Right renal pelvis (tissue), 4 donors: ENCODE results near the gene C1orf115. TPM values are rescaled to one million over a fixed set of nuclear protein-coding genes. Genes with fewer than 3 reads are reported as not detected.
A peak's percentile ranks its signal among the peaks of the same experiment; 100 is the strongest.
"Not testable (repeated sequence)": the region's sequence is repeated elsewhere in the genome, so short reads cannot be mapped to it uniquely, and the experiment has no call there.

Experiments used
- DNase-seq, 4 donors: peaks; one replicate each; pipeline ENCODE4 v3.0.0-alpha.2; 2013; ENCODE audit warnings: low read depth in 4 of 4, low spot score in 3 of 4, missing footprints in 1 of 4
- polyA plus RNA-seq, 4 donors: library from polyadenylated mRNA; unstranded; fragments of 120-200 nt; gene quantifications; one replicate each; pipeline ENCODE4 v1.2.1, GENCODE V29; 2013; ENCODE audit not compliant: insufficient read length in 4 of 4

The C1orf115 gene
- polyA plus RNA-seq, 4 donors = 25.6 to 27.8 (median 26.5) TPM

DNA sequence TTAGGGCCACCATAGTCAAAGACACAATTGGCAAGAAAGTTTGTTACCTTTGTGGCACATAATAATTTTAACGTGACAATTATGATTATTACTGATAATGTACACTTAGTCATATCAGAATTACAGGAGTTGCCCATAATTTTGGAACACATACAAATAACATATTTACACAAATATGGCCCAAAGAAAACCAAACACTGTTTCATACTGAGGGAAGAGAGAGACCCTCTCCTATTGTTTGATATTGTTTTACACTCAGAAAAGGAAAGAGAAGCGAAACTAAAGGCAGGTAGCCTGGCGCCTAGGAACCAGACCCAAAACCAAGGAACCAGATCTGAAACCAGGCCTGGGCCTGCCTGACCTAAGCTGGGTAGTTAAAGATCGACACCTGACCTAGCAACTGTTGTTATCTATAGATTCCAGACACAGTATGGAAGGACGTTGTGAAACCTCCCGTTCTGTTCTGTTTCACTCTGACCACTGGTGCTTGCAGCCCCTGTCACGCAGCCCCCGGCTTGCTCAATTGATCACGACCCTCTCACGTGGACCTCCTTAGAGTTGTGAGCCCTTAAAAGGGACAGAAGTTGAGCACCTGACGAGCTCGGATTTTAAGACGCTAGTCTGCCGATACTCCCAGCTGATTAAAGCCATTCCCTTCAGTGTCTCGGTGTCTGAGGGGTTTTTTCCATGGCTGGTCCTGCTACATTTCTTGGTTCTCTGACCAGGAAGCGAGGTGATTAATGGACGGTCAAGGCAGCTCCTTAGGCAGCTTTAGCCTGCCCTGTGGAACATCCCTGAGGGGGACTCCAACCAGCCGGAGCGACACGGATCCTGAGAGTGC, 27.9 kb downstream of the C1orf115 start:
- DNase-seq = no peak

DNA sequence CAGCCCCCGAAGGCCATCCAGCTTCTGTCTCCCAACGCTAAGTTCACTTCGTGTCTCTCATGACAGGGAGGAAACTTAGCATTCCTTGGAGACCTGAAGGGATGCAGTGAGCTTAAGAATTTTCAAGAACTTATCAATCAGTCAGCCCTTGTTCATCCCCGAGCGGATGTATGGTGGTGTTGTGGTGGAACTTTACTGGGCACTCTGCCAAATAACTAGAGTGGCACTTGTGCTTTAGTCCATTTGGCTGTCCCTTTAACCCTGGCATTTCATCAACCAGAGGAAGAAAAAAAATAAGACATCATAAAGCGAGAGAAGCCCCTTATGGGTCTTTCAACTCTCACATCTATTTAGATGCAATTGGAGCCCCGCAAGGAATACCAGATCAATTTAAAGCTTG, 31.1 kb downstream of the C1orf115 start:
- not testable (repeated sequence) for DNase-seq

DNA sequence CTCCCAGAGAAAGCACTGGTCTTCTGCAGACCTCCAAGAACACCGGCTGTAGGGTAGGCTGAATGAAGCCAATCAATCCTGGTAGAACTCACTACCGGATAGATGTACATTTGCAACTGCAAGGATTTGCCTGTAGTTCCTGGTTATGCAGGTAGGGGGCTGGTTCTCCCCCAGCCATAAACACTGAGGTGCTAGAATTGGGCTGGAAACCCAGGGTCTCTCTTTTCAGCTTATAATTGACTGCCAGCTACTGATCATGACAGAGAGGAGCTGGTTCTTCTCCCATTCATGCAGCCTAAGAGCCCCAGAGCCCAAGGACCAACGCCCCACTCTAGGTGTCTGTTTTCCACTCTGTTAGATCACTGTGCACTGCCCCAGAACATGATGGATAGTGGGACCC, 36.5 kb downstream of the C1orf115 start:
- DNase-seq = no peak

- no peak for DNase-seq
Measured at GRCh38 chr1:220727519-220727918, 37.4 kb downstream of the C1orf115 start.

DNA sequence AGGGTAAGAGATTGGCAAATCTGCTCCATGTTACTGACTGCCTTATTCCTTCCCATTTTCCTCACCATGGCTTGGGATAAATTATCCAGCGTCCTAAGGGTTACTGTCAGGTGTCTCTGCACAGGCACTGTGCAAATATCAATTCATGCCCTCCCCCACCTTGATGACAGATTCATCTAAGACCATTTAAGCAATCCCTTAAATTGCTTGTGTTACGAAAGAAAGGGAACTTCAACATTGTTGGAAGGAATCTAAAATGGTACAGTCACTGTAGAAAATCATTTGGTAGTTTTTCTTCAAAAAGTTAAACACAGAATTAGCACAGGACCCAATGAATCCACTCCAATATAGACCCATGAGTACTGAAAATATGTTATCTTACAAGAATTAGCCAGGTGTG, 40.3 kb downstream of the C1orf115 start:
- DNase-seq = no peak

DNA sequence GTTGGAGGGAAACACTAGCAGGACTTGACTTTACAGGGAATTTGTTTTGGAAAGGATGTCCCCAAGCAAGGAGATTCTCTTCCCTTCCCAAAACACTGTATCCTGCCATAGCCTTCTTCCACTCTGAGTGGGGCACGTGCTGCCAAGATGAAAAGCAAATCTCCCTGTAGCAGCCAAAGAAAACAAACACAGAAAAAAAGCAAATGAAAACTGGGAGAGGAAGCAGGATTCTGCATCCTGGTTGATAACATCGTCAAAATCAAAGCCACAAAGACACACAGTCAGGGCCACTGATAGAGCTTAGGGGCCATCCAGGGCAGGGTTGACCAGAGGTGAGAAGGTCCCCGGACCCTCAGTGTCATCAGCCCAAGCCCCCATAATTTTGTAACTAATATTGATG, 42.0 kb downstream of the C1orf115 start:
- no peak for DNase-seq

DNA sequence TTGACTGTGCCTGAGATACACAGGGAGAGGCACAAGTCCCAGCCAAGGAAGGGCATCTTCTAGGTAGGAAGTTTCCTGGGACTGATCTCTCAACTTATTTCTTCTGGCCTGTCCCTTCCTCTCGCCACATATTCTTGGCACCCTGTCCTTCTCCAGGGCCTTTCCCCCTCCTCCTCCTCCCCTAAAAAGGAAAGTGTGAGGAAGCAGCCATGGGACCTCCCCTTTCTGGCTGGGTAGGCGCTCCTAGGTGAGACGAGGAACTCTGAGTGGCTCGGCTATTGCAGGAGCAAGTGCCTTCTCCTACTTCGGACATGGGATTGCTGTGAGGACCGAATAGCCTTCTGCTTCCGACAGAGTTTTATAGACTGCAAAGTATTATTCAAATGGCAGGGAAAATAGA, 42.5 kb downstream of the C1orf115 start:
- DNase-seq = no peak

DNA sequence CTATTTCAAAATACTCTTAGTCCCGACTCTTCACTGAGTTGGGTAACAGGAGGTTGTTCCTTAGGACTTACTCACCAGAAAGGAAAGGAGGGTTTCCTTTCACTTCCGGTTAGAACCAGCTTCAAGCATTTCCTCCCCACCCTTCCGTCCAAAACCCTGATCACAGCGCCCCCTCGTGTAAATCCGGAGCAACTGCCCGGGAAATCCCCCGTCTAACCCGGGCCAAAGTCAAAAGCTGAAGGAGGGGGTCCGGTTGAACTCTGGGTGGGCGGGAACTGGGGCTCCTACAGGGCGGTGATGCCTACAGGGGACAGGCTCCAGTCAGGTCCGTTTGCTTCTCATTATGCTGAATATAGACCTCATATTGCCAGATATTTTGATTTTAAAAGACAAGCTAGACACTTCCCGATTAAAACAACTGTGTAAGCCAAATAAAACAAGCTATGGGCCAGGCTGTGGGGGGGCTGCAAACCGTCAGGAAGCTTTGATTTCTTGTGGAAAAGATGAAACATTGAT, 43.0 kb downstream of the C1orf115 start:
- DNase-seq = peak in 1 of 4 donors; percentile 62

DNA sequence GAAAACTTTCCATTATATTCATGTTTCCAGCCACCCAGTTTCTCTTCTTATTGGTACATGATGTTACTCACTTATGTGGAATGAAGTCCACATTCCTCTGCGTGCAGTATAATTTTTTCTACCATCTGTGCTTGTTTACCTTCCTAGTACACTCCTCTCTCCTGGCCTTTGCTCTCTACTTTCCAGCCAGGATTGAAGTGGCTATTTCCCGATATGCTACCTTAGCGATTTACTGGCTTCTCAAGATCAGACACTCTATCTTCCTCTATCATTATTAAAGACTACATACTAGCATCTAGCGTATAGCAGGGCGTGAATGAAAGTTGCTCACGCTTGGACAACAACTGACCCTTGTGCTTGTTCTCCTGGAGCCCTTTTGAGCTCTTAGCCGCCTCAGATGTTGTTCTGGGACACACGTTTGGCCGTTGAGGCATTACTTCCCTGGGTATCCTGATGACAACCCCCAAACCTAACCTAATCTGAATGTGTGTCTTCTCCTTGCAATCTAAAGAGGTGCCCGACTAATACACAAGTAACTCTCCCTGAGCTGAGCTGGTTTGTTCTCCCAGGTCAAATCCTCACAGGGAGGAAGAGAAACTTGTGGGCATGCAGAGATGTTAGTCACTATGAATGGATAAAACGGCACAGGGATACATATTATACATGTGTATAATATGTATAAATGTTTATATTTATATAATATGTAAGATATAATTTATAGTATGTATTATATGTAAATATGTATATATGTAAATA, 44.6 kb downstream of the C1orf115 start:
- no peak for DNase-seq

- DNase-seq = not testable (repeated sequence)
Measured at GRCh38 chr1:220736283-220736682, 46.1 kb downstream of the C1orf115 start.

DNA sequence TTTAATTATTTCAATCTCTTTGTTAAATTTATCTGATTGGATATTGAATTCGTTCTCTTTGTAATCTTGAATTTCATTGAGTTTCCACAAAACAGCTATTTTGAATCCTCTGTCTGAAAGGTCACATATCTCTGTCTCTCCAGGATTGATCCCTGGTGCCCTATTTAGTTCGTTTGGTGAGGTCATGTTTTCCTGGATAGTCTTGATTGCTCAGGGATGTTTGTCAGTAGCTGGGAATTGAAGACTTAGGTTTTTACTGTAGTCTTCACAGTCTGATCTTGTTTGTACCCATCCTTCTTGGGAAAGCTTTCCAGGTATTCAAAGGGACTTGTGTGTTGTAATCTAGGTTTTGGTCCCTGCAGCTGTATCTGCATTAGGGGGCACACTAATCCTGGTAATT, 51.2 kb downstream of the C1orf115 start:
- DNase-seq = no peak

- DNase-seq = no peak
Measured at GRCh38 chr1:220741825-220742224, 51.7 kb downstream of the C1orf115 start.

DNA sequence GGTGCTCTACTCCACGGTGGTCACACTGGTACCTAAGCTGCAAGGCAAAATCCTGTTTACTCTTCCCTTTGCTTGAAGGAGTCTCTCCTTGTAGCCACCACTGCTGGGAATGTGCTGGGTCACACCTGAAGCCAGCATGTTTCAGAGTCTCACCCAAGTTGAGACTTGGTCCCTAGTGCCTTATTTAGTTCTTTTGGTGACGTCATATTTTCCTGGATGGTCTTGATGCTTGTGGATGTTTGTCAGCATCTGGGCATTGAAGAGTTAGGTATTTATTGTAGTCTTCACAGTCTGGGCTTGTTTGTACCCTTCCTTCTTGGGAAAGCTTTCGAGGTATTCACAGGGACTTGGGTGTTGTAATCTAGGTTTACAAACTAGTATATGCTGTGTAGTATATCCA, 52.4 kb downstream of the C1orf115 start:
- DNase-seq = no peak

GRCh38 chr1:220746851-220747250, 56.7 kb downstream of the C1orf115 start:
- DNase-seq = no peak

GRCh38 chr1:220747437-220748088, 57.4 kb downstream of the C1orf115 start:
- DNase-seq = no peak

DNA sequence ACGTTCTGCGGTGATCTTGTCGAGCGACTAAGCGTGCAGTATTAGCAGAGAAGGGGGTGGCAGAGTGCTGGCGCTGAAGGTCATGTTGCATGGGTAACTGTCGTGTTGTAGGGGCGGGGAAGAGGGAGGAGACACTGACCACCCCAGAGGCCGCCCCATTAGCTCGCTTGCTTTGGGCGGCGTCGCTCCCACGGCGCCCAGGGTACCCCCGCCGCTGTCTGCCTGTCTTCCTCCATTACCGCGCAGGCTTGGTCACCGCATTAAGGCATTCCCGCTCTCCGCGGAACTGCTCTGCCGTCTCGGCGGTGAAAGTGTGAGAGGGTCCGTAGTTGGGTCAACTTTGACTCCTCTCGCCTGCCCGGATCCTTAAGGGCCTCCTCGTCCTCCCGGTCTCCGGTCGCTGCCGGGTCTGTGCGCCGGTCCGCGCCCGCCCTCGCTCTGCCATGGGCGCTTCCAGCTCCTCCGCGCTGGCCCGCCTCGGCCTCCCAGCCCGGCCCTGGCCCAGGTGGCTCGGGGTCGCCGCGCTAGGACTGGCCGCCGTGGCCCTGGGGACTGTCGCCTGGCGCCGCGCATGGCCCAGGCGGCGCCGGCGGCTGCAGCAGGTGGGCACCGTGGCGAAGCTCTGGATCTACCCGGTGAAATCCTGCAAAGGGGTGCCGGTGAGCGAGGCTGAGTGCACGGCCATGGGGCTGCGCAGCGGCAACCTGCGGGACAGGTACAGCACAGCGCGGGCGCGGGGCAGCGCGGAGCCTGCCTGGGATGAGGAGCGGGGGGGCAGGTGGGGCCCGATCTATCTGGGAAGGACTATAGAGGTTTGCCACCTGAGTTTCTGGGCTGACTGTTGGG, 58.1 kb downstream of the C1orf115 start, which contains the start of gene MTARC2:
Gene MTARC2 (plus strand): TSS at position 234 of the 846 bp plus-strand sequence. CDS start 210 bp downstream, at position 444.
- peak in 1 of 4 donors; percentile 78 for DNase-seq
